Spleen (tissue), 11 donors: ENCODE data around the gene EVI5L. TPM values are rescaled to one million over a fixed set of nuclear protein-coding genes. Genes with fewer than 3 reads are reported as not detected.

Experiments used
- DNase-seq: peaks from one replicate; pipeline ENCODE4 v3.0.0-alpha.2; 2020
- H3K27ac ChIP-seq, 8 donors: fragments of 200-600 bp; sonication (generic) in 7 of 8; 1 replicate in 4 of 8; 2 replicates in 4 of 8; pipeline versions ENCODE4 v1.5.0 to v1.8.0; 2016 to 2021; ENCODE audit warnings: inconsistent platforms in 4 of 8, mild to moderate bottlenecking in 4 of 8, moderate library complexity in 1 of 8
- H3K27me3 ChIP-seq, 7 donors: fragments of 200-600 bp; sonication (generic) in 6 of 7; replicated peaks in 1 of 7; 1 replicate in 4 of 7; 2 replicates in 3 of 7; pipeline versions ENCODE4 v1.5.0 to v1.8.0; 2016 to 2021; ENCODE audit warnings: inconsistent platforms in 3 of 7, mild to moderate bottlenecking in 1 of 7
- H3K36me3 ChIP-seq, 6 donors: fragments of 200-600 bp; sonication (generic) in 5 of 6; 1 replicate in 4 of 6; 2 replicates in 2 of 6; pipeline versions ENCODE4 v1.5.0 to v1.8.0; 2016 to 2021; ENCODE audit warnings: inconsistent platforms in 2 of 6
- H3K4me1 ChIP-seq, 6 donors: fragments of 200-600 bp; sonication (generic) in 5 of 6; 1 replicate in 3 of 6; 2 replicates in 3 of 6; pipeline versions ENCODE4 v1.5.0 to v1.8.0; 2016 to 2021; ENCODE audit warnings: inconsistent platforms in 3 of 6
- H3K4me3 ChIP-seq, 8 donors: fragments of 200-600 bp; sonication (generic) in 7 of 8; 1 replicate in 4 of 8; 2 replicates in 4 of 8; pipeline versions ENCODE4 v1.5.0 to v1.8.0; 2016 to 2021; ENCODE audit warnings: inconsistent platforms in 4 of 8, mild to moderate bottlenecking in 4 of 8, moderate library complexity in 2 of 8
- H3K9me3 ChIP-seq, 8 donors: fragments of 200-600 bp; sonication (generic) in 7 of 8; 1 replicate in 4 of 8; 2 replicates in 4 of 8; pipeline versions ENCODE4 v1.5.0 to v1.8.0; 2016 to 2021; ENCODE audit warnings: inconsistent platforms in 4 of 8
- CTCF ChIP-seq, 11 experiments: fragments of 200-600 bp in 7 of 11; fragments of 450-650 bp in 4 of 11; sonication (generic) in 4 of 11; IDR thresholded peaks in 8 of 11; conservative IDR thresholded peaks in 3 of 11; 1 replicate in 7 of 11; 2 replicates in 4 of 11; pipeline versions ENCODE4 v1.4.0 to v1.8.0; 2016 to 2021; ENCODE audit warnings: antibody characterized with exemption in 11 of 11, inconsistent platforms in 4 of 11, mild to moderate bottlenecking in 1 of 11
- POLR2A ChIP-seq, 3 donors: fragments of 450-650 bp; IDR thresholded peaks; one replicate each; pipeline ENCODE4 v1.5.1; 2017; ENCODE audit warnings: antibody characterized with exemption in 3 of 3, mild to moderate bottlenecking in 1 of 3
- POLR2AphosphoS5 ChIP-seq, 3 donors: sonication (generic); formaldehyde crosslinking; IDR thresholded peaks; one replicate each; pipeline ENCODE4 v1.5.1; 2017; ENCODE audit warnings: antibody characterized with exemption in 3 of 3
- WGBS, 5 donors: extraction: QIAGEN DNeasy Blood & Tissue Kit in 3 of 5; methylation state at CpG; one replicate each; pipeline versions ENCODE4 v1.1.5 to v1.1.7; 2013 to 2018; 5-methylcytosine and 5-hydroxymethylcytosine counted together
- intact Hi-C: fragments of 100-400 bp; cut with DNase I; formaldehyde crosslinking; loops from one replicate; pipeline ENCODE4 v1.15.0; 2023; ENCODE audit warnings: low total_unique reads
- polyA plus RNA-seq, 3 donors: library from polyadenylated mRNA; stranded (reverse); fragments of 200-250 nt; gene quantifications; one replicate each; pipeline ENCODE4 v1.2.1, GENCODE V29; 2013
- total RNA-seq, 7 donors: library from RNA; depleted of rRNA in 3 of 7; stranded (reverse); fragments of >200 nt in 3 of 7; fragmentation: NEBNext Ultra II Directional in 4 of 7; extraction: Animal tissue kit (Norgen Biotek cat#: 25700) in 4 of 7; gene quantifications; one replicate each; pipeline versions ENCODE4 v1.1.0 to v1.2.1, GENCODE V29; 2016 to 2021
- donor health status: healthy with polysubstance abuse.
- donor health status: DM: no; HTN: no; CAD: no; lungs with moderate emphysema.
- donor health status: DM: no; HTN: no; CAD: no.
- donor health status: Bipolar disorder and iron deficiency.
- donor health status: healthy.
- donor health status: DM: no; HTN: no; CAD: no.
- donor health status: DM: yes; HTN: yes; CAD: no.

The EVI5L gene
- total and polyA plus RNA-seq, 10 donors, result 3.7 to 22.8 (median 11.9) TPM

DNA sequence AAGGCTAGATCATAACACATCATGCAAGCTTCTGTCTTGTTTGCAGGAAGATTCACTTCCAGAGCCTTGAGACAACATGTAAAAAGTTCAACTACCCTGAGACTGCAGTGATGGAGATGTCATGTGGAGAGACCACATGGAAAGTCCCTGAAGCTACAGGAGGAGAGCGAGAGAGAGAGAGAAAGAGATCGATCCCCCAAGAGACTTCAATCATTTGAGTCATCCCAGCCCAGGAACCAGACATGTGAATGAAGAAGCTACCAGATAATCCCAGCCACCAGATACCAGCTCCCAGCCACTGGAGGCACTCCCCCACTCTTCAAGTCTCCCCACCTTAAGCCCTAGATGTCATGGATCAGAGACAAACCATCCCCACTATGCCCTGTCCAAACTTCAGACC is 10.7 kb upstream of the EVI5L start:
- TF ChIP-seq POLR2A (IDR thresholded peaks at IDR 0.05) (no peak), CTCF (IDR thresholded peaks at IDR 0.05 in 8 of 11, conservative IDR thresholded peaks at IDR 0.05 in 3 of 11) (no peak), POLR2AphosphoS5 (IDR thresholded peaks at IDR 0.05) (no peak)
- intact Hi-C loops, result no loop called here
- WGBS, 5 donors, result 62 to 80% (median 76%) methylated on average over 2 of the region's 2 CpGs
- Histone ChIP-seq H3K4me3 (no peak overlapping the region), H3K36me3 (no peaks in the 10 kb centered on the region), H3K27me3 (peaks cover 0 to 52% (median 0%) of the 10 kb centered on the region in 7 donors), H3K4me1 (peaks cover 0 to 14% (median 8%) of the 10 kb centered on the region in 6 donors), H3K27ac (no peak overlapping the region), H3K9me3 (peaks cover 0 to 35% (median 25%) of the 10 kb centered on the region in 8 donors)
- DNase-seq, result peak; percentile 6

- no peak overlapping the region for H3K4me3 ChIP-seq
- H3K27ac ChIP-seq, result no peak overlapping the region
- intact Hi-C loops, result no loop called here
- DNase-seq, result peak; percentile 2
- peaks cover 0 to 35% (median 25%) of the 10 kb centered on the region in 8 donors for H3K9me3 ChIP-seq
- no peaks in the 10 kb centered on the region for H3K36me3 ChIP-seq
- WGBS, 5 donors, result 40 to 51% (median 42%) methylated on average over 3 of the region's 3 CpGs
- TF ChIP-seq POLR2AphosphoS5 (IDR thresholded peaks at IDR 0.05), result no peak
- no peak for TF ChIP-seq CTCF (IDR thresholded peaks at IDR 0.05 in 8 of 11, conservative IDR thresholded peaks at IDR 0.05 in 3 of 11)
- H3K4me1 ChIP-seq, result peaks cover 0 to 3% (median under 1%) of the 10 kb centered on the region in 6 donors
- peaks cover 0 to 54% (median 0%) of the 10 kb centered on the region in 7 donors for H3K27me3 ChIP-seq
Observed at GRCh38 chr19:7820588-7820987, 9.4 kb upstream of the EVI5L start.

- Histone ChIP-seq H3K27ac (no peak overlapping the region), H3K4me3 (no peak overlapping the region), H3K9me3 (peaks cover 0 to 11% (median 7%) of the 10 kb centered on the region in 8 donors), H3K36me3 (no peaks in the 10 kb centered on the region), H3K4me1 (no peaks in the 10 kb centered on the region), H3K27me3 (peaks cover 0 to 52% (median 0%) of the 10 kb centered on the region in 7 donors)
- whole genome bisulfite sequencing, 5 donors, result 88 to 96% (median 91%) methylated on average over 4 of the region's 4 CpGs
- TF ChIP-seq POLR2A (IDR thresholded peaks at IDR 0.05) (no peak), POLR2AphosphoS5 (IDR thresholded peaks at IDR 0.05) (no peak), CTCF (IDR thresholded peaks at IDR 0.05 in 8 of 11, conservative IDR thresholded peaks at IDR 0.05 in 3 of 11) (no peak)
- no peak for DNase-seq
- intact Hi-C loops, result no loop called here
Observed at GRCh38 chr19:7822910-7823515, 7.0 kb upstream of the EVI5L start.

GRCh38 chr19:7823686-7824301 is 6.2 kb upstream of the EVI5L start:
- Histone ChIP-seq H3K27me3 (peaks cover 0 to 44% (median 0%) of the 10 kb centered on the region in 7 donors), H3K4me1 (peaks cover 0 to 2% (median under 1%) of the 10 kb centered on the region in 6 donors), H3K27ac (no peak overlapping the region), H3K36me3 (no peaks in the 10 kb centered on the region), H3K4me3 (no peak overlapping the region), H3K9me3 (peaks cover 0 to 3% (median under 1%) of the 10 kb centered on the region in 8 donors)
- intact Hi-C loops, result no loop called here
- DNase-seq, result peak; percentile 1
- TF ChIP-seq POLR2A (IDR thresholded peaks at IDR 0.05) (no peak), CTCF (IDR thresholded peaks at IDR 0.05 in 8 of 11, conservative IDR thresholded peaks at IDR 0.05 in 3 of 11) (no peak), POLR2AphosphoS5 (IDR thresholded peaks at IDR 0.05) (no peak)
- 68 to 74% (median 72%) methylated on average over 9 of the region's 9 CpGs for WGBS, 5 donors
